NCI-H1105 treated with DMSO at 0.1 percent for 48 hours (cell line): Measurements from ENCODE around the gene ERCC1.

Experiments used
- DNase-seq: peaks from one replicate; lab custom pipeline; 2025; lab: John Stamatoyannopoulos, UW

Gene ERCC1

DNA sequence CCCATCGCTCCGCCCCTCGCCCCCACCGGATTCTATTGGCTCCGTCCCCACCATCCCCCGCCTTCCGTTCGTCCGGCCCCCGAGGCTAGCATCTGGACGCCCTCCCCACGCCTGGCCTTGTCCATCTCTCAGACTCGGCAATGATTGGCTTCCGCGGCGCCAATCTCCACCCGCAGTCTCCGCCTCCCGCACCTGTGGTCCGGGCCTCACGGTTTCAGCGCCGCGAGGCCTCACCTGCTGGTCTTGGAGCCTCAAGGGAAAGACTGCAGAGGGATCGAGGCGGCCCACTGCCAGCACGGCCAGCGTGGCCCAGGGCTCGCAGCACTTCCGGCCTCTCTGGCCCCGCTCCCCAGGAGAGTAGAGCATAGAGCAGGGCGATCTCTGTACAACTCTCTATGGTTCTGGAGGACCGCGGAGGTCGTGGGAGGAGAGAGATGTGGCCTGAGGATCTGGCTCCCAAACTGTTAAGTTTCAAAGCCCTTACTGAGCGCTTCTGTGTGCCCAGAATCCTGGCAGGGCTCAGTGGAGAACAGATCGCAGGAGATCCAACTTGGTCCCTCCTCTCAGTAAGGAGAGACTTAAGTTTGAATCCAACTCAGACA lies at the start of gene ERCC1:
Gene ERCC1, minus strand, starts transcription at position 329 of the 602 bp plus-strand sequence. CDS start 543 bp downstream, outside the sequence.
- DNase-seq = peak; percentile 97

DNA sequence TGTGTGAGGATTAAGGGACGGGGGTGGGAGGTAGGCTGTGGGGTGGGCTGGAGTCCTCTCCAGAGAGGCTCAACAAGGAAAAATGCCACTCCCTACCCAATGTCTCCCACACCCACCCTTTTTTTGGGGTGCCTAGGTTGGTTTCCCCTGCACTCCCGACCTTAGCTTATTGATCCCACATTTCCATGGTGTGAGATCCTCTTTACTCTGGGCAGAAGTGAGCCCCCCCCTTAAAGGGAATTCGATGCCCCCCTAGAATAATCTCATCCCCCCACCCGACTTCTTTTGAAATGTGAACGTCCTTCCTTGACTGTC lies 49.6 kb upstream of the ERCC1 start:
- no peak for DNase-seq

DNA sequence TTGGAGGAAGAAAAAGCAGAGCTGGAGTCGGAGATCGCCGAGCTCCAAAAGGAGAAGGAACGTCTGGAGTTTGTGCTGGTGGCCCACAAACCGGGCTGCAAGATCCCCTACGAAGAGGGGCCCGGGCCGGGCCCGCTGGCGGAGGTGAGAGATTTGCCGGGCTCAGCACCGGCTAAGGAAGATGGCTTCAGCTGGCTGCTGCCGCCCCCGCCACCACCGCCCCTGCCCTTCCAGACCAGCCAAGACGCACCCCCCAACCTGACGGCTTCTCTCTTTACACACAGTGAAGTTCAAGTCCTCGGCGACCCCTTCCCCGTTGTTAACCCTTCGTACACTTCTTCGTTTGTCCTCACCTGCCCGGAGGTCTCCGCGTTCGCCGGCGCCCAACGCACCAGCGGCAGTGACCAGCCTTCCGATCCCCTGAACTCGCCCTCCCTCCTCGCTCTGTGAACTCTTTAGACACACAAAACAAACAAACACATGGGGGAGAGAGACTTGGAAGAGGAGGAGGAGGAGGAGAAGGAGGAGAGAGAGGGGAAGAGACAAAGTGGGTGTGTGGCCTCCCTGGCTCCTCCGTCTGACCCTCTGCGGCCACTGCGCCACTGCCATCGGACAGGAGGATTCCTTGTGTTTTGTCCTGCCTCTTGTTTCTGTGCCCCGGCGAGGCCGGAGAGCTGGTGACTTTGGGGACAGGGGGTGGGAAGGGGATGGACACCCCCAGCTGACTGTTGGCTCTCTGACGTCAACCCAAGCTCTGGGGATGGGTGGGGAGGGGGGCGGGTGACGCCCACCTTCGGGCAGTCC lies 49.0 kb upstream of the ERCC1 start:
- no peak for DNase-seq

DNA sequence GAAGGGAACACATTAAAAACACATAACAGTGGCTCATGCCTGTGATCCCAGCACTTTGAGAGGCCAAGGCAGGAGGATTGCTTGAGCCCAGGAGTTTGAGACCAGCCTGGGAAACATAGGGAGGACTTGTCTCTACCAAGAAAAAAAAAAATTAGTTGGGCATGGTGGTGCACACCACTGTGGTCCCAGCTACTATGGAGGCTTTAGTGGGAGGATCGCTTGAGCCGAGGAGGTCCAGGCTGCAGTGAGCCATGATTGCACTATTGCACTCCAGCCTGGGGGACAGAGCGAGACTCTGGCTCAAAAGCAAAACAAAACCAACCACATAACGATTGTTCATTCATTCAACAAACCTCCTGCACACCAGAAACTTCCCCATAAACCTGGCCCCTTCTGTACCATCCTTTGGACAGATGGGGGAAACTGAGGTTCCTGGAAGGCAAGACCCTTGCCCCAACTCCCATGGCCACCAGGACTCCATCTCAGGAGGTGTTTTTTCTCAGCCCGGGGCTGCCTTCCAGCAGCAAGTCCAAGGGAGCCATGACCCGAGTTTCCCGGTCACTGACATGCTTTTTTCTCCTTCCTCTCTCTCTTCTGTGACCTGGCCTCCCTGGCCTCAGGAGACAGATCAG lies 48.3 kb upstream of the ERCC1 start:
- DNase-seq = no peak

DNA sequence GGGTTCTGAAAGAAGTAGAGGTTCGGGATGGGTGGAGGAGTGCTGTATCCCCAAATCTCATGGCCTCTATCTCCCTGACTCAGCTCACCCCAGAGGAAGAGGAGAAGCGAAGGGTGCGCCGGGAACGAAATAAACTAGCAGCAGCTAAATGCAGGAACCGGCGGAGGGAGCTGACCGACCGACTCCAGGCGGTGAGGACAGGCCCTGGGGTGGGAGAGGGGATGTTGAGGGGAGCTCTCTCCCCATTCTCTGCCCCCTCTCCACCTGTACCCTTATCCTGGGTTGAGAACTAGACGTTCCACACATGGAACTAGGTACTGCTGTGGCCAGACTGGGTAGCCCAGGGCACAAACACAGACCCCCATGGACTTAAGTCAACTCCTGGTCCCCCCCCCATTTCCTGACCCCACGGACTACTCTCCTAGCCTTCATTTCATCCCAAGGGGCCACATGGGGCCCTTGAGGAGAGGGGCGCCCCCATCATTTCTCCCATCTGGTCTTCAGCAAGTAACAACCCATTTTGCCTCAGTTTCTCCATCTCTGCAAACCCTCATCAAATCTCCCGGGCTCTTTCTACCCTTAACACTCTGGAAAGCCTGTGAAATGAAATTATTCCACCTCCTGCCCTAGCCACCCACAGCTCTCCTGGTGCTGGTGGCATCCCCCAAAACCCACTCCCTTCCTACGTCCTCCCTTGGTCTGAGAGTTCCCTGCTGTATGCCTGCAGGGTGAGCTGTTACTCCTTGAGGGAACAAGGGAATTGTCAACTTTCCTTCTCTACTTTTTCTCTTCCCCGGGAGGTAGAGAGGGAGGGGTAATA lies 47.6 kb upstream of the ERCC1 start:
- DNase-seq = no peak

DNA sequence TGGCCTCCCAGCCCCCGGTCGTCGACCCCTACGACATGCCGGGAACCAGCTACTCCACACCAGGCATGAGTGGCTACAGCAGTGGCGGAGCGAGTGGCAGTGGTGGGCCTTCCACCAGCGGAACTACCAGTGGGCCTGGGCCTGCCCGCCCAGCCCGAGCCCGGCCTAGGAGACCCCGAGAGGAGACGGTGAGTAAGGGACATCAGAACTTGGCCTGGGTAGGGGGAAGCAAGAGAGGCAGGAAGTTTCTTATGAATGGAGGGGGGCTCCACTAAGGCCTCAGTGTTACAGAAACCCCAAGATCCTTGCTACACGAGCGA lies 47.0 kb upstream of the ERCC1 start:
- no peak for DNase-seq

DNA sequence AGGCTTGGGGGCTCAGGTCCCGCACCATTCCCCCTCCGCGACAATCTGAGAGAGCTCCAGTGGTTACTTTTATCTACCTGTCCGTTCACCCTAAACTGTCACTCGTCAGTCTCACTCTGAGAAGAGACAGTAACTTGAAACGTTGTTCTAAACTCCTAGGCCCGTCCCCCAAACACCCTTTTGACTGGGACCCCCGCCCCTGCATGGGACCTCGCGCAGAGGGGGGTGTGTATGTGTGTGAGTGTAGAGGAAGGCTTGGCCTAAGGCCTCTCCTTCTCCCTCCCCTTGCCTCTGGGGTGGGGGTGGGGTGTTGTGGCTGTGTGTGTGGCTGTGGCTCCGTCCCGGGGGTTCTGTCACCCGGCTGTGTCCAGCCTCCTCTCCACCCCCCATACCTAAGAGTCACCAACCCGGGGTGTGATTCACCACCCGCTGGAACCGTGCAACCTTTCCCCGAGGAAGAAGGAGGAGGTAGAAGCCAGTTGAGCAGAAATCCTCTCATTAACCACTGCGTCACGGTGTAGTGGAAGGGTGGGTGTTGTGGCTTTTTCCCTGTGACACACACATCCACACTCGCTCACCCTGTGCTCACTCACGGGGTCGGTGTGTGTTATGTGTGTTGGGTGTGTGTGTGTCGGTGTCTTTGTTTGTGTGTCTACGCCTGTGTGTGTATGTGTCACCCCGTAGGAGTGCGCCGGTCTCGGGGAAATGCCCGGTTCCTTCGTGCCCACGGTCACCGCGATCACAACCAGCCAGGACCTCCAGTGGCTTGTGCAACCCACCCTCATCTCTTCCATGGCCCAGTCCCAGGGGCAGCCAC lies 46.4 kb upstream of the ERCC1 start:
- DNase-seq = no peak

DNA sequence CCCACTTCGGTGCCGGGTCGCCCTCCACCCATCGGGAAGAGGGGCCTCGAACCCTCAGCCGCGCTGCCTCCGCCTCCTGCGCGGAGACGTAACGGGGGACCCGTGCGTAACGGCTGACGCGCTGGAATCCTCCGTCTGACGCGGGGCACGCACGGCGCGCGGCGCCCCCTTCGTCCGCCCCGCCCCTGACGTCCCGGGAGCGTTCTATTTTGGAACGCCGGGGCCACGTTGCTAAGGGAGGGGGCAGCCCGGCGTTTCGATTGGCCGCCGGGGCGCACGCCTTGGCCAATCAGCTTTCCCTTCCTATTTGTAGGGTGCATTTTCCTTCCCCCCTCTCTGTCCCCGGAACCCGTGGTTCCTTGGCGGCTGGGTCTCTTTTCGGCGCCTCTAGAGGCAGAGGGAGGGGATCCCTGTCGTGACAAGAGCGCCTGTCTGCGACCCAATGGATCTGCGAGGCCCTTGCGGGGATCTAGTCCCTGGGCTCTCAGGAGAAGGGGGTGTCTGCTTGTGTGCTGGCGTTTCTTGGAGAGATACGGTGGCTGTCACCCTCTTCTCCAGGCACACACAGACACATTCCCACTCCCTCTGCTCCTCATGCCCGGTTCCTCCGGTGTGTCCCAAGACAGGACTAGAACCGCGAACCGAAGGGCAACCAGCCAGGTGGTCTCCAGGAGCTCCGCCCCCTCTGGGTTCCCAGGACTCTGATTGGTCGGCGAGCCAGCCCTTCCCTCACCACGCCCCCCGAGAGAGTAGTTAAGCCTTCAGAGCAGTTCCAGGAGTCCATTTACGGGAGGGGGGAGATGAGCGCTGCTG lies 45.6 kb upstream of the ERCC1 start:
- DNase-seq = peak; percentile 90

DNA sequence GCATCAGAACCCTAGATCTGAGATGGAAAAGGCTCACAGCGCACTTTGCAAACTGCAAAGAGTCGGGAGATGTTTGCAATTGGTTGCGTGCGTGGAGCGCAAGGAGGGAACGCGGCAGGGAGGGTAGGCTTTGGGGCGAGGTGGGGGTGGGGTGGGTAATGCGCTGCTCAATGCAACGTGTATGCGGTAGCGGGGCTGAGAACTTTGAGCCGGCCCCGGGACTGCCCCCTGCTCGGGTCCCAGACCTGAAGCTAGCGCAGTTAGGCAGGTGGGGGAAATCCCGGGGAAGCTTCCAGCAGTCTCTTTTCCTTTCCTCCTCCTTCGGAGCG lies 45.0 kb upstream of the ERCC1 start:
- no peak for DNase-seq

DNA sequence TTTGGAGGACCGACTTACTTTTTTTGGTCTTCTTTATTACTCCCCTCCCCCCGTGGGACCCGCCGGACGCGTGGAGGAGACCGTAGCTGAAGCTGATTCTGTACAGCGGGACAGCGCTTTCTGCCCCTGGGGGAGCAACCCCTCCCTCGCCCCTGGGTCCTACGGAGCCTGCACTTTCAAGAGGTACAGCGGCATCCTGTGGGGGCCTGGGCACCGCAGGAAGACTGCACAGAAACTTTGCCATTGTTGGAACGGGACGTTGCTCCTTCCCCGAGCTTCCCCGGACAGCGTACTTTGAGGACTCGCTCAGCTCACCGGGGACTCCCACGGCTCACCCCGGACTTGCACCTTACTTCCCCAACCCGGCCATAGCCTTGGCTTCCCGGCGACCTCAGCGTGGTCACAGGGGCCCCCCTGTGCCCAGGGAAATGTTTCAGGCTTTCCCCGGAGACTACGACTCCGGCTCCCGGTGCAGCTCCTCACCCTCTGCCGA lies 44.5 kb upstream of the ERCC1 start:
- no peak for DNase-seq

DNA sequence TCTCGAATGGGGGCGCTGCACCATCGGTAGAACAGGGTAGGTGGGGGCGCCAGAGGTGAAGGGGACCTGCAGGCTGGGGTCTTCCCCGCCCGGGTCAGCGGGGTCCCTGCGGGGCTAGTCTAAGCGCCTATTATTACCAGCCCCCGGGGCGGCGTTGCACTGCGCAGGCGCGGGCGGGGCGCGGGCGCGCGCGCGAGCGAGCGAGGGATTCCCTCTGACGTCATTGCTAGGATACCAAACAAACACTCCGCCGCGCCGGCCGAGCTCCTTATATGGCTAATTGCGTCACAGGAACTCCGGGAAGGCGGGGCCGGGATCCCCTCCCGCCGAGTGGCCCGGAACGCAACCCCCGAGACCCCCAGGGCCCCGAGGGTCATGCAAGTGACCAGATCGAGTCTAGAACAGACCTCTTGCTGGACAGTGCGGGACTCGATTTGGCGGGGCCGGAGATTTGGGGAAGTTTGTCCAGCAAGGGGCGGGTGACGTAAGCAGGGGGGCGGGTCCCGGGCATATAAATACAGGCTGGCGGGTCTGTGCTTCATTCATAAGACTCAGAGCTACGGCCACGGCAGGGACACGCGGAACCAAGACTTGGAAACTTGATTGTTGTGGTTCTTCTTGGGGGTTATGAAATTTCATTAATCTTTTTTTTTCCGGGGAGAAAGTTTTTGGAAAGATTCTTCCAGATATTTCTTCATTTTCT lies 43.9 kb upstream of the ERCC1 start, which contains the start of gene FOSB:
Gene FOSB, plus strand, starts transcription at position 541 of the 703 bp plus-strand sequence. CDS start 591 bp downstream, outside the sequence.
- peak; percentile 91 for DNase-seq

DNA sequence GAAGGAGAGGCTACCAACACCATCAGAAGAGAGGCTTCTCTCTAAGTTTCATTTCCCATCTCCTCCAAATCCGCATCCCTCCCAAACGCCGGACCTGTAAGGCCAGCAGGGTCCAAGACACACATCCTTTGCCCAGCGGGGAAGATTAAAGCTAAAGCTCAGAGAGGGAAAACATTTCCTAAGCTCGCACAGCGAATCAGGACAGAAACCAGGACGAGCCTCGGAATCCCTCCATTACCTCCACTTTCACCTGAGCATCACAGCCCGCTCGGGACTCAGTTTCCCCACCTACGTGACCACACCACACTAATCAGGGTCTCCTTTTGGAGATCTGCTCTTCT lies 43.4 kb upstream of the ERCC1 start:
- DNase-seq = no peak

DNA sequence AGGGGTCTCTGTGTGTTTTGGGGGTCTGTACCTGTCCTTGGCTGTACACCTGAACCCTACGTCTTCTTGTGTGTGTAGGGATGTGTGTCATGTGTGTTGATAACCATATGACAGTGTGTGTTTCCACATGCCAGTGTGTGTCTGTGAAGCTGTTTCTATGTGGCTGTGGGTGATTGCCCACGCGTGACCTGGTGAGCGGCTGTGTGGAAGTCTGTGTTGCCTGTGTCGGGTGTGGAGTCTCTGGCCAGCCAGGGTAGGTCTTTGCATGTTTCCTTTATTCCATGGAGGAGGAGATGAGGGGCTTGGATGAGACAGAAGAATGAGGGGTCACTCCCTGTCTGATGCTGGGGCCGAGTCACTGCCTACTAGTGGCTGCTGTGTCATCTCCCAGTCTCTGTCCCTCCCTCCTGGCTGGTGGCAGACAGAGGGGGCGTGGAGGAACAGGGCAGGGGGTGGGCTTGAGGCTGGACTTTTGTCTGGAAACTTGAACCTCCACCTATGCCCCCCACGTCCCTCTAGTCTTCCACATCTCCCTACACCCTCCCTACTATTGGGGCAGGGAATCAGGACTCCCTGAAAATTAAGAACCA lies 41.2 kb upstream of the ERCC1 start:
- no peak for DNase-seq

DNA sequence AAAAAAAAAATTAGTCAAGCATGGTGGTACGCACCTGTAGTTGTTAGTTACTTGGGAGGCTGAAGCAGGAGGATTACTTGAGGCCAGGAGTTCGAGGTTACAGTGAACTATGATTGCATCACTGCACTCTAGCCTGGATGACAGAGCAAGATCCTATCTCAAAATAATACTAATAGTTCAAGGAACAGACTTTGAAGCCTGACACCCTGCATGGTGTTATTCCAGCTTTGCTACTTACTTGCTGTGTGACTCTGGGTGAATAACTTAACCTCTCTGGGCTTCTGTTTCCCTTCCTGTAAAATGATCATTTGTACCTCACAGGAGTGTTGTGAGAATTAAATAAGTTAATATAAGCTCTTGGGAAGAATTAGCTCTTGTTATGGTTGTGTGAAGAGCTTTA lies 40.6 kb upstream of the ERCC1 start:
- no peak for DNase-seq

DNA sequence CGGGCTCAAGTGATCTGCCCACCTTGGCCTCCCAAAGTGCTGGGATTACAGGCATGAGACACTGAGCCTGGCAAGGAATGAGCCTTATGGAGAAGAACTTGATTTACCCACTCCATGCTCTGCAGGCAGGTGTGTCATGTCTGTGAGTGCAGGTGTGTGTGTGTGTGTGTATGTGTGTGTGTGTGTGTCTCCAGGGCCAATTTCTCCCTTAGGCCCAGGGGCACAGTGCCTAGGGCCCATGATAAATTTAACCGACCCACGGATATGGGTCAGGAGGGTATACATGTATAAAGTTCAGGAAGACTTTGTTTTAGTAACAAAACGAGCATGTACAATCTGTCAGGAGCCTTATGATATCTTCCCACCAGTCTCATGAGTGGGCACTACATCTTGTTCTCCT lies 39.5 kb upstream of the ERCC1 start:
- no peak for DNase-seq

DNA sequence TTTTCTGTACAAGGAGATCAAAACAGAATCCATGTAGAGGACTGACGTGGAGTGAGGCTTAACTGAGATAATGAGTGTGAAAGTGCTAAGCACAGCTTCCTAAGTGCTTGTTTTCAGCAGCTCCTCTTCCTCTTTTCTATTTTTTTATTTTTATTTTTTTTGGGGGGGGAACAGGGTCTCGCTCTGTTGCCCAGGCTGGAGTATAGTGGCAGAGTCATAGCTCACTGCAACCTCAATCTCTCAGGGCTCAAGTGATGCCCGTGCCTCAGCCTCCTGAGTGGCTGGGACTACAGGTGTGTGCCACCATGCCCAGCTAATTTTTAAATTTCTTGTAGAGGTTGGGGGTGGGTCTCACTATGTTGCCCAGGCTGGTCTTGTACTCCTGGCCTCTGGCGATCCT lies 38.5 kb upstream of the ERCC1 start:
- DNase-seq = no peak

DNA sequence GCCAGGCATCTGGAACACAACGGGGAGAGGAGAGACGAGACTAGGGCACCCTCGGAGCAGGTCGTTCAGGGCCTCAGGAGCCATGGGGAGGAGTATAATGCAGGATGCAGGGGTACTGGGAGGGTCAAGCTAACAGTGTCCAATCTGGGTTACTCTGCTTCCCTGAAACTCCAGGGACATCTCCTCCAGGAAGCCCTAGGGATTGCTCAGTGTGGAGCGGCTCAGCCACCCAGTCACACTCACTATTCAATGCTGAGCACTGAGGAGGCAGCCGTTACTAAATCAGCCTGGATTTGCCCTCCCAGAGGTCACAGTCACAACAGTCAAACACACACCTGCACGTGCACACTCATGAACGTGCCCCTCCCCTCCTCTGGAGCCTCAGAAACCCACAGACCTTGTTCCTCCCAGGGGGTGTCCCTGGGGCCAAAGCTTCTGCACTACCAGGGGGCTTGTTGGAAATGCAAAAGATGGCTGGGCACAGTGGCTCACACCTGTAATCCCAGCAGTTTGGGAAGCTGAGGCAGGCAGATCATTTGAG lies 37.2 kb upstream of the ERCC1 start:
- DNase-seq = no peak

DNA sequence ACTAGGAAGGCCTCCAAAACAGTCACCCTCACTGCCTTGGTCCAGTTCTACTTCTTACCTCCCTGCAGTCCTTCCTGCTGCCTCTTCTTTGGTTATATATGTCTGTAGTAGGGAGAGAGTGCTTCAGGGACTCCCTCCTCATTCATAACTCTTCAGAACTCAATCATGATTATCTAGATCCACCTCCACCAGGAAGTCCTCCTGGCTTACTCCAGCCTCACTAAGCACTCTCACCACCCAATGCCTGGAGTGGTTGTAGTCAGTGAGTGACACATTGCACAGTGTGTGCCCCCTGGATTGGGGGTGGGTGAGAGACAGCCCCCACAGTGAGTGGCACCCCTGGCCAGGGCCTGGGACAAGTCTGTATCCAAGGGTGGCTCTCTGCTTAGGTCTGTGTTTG lies 34.1 kb upstream of the ERCC1 start:
- DNase-seq = no peak

DNA sequence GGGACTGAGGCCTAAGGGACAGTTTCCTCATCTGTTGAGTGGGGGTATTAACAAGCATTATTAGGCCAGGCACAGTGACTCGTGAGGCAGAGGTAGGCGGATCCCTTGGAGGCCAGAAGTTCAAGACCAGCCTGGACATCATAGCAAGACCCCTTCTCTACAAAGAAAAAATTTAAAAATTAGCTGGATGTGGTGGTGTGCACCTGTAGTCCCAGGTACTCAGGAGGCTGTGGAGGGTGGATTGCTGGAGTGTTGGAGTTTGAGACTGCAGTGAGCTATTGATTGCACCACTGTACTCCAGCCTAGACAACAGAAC lies 32.7 kb upstream of the ERCC1 start:
- no peak for DNase-seq
